ENCODE data around the gene INPP5A.
"Not testable (repeated sequence)": the region's sequence is repeated elsewhere in the genome, so short reads cannot be mapped to it uniquely, and the experiment has no call there.

Gene INPP5A

GRCh38 chr10:132537684-132538001 is at the start of gene INPP5A:
INPP5A (plus strand) TSS chr10:132537787; CDS start chr10:132538097, 310 bp downstream.
- DNase-seq = no peak

- no peak for DNase-seq
Measured at GRCh38 chr10:132488231-132488821, 49.3 kb upstream of the INPP5A start.

GRCh38 chr10:132489053-132489703 is 48.4 kb upstream of the INPP5A start:
- DNase-seq = no peak

- DNase-seq = no peak
Measured at GRCh38 chr10:132489704-132490534, 47.7 kb upstream of the INPP5A start.

- DNase-seq = not testable (repeated sequence)
Measured at GRCh38 chr10:132491534-132491933, 46.1 kb upstream of the INPP5A start.

GRCh38 chr10:132492323-132493025 is 45.1 kb upstream of the INPP5A start:
- peak in 46 of 56 donors; percentile 11 to 86 (median 54) for DNase-seq

- peak in 34 of 56 donors; percentile 10 to 81 (median 48) for DNase-seq
Measured at GRCh38 chr10:132493246-132493755, 44.3 kb upstream of the INPP5A start.

- DNase-seq = no peak
Measured at GRCh38 chr10:132493756-132494290, 43.8 kb upstream of the INPP5A start.

GRCh38 chr10:132494866-132495630 is 42.5 kb upstream of the INPP5A start:
- DNase-seq = peak in 7 of 56 donors; percentile 24 to 50 (median 38)

GRCh38 chr10:132496360-132497062 is 41.1 kb upstream of the INPP5A start:
- no peak for DNase-seq

- DNase-seq = peak in 3 of 56 donors; percentile 4 to 26 (median 23)
Measured at GRCh38 chr10:132497063-132497680, 40.4 kb upstream of the INPP5A start.

GRCh38 chr10:132497861-132498561 is 39.6 kb upstream of the INPP5A start:
- DNase-seq = no peak

GRCh38 chr10:132498562-132499366 is 38.8 kb upstream of the INPP5A start:
- no peak for DNase-seq

- DNase-seq = no peak
Measured at GRCh38 chr10:132499367-132499685, 38.3 kb upstream of the INPP5A start.

GRCh38 chr10:132500781-132501415 is 36.7 kb upstream of the INPP5A start:
- no peak for DNase-seq

- DNase-seq = no peak
Measured at GRCh38 chr10:132502544-132503300, 34.9 kb upstream of the INPP5A start.

All from nucleus accumbens (tissue), 56 donors.